HCT116 (cell line): Measurements from ENCODE around the gene LGI2. TPM values are rescaled to one million over a fixed set of nuclear protein-coding genes. Genes with fewer than 3 reads are reported as not detected.

Experiments
- ATAC-seq: fragments of 200-7000 bp; cut with Tn5 transposase; 2 replicates; pipeline ENCODE4 v1.9.1; 2020; ENCODE audit warnings: mild to moderate bottlenecking, moderate library complexity
- BruUV-seq: library from RNA; stranded (reverse); fragments of 400-500 nt; replicated peaks from 2 replicates; lab custom pipeline; 2021; lab: Mats Ljungman, UMichigan
- CTCF ChIA-PET: fragments of 300-600 bp; sonication (Branson Sonifier 250); formaldehyde crosslinking; loops from one replicate; lab custom pipeline; 2021; ENCODE audit warnings: antibody characterized with exemption; lab: Charles Lee
- POLR2A ChIA-PET: fragments of 300-600, 350-600 bp; sonication (Branson Sonifier 250); formaldehyde crosslinking; loops from one replicate; lab custom pipeline; 2021; ENCODE audit warnings: antibody characterized with exemption; lab: Charles Lee
- RAD21 ChIA-PET, 2 experiments: fragments of 300-600 bp; sonication (Branson Sonifier 250); formaldehyde crosslinking; loops; one replicate each; lab custom pipeline; 2023; ENCODE audit warnings: low total read pairs in 2 of 2; ENCODE audit not compliant: uncharacterized antibody in 2 of 2, unreplicated experiment in 2 of 2, low non-redundant PET in 1 of 2; lab: Charles Lee
- DNase-seq: peaks from one replicate; pipeline ENCODE4 v3.0.0-alpha.2; 2010; ENCODE audit warnings: low read depth, low spot score
- H2AFZ ChIP-seq: fragments of 200-600 bp; shearing (Covaris generic), sonication (generic); 2 replicates; pipeline ENCODE4 v1.6.1; 2017; ENCODE audit warnings: low read depth, mixed run types, mixed read lengths, antibody characterized with exemption, low read length; ENCODE audit not compliant: poor library complexity, severe bottlenecking
- H3K27ac ChIP-seq: 2 replicates; pipeline ENCODE4 v1.5.1; 2012; ENCODE audit warnings: low read depth, low read length
- H3K27me3 ChIP-seq: fragments of 200-600 bp; sonication (generic); 2 replicates; pipeline ENCODE4 v1.6.1; 2016; ENCODE audit warnings: mixed run types, low read length, mixed read lengths; ENCODE audit not compliant: insufficient read depth
- H3K36me3 ChIP-seq, 2 experiments: fragments of 200-500 bp in 1 of 2; fragments of 200-600 bp in 1 of 2; sonication (Bioruptor generic) in 1 of 2; sonication (generic) in 1 of 2; 2 replicates each; pipeline versions ENCODE4 v1.5.1 to v1.6.1; 2014 to 2016; ENCODE audit warnings: low read length in 2 of 2, inconsistent platforms in 1 of 2, mixed read lengths in 1 of 2, mixed run types in 1 of 2; ENCODE audit not compliant: insufficient read depth in 2 of 2, control insufficient read depth in 1 of 2
- H3K4me1 ChIP-seq, 2 experiments: fragments of 200-600 bp in 1 of 2; sonication (generic) in 1 of 2; 2 replicates each; pipeline versions ENCODE4 v1.5.1 to v1.6.1; 2012 to 2017; ENCODE audit warnings: low read length in 2 of 2, inconsistent platforms in 1 of 2, mild to moderate bottlenecking in 1 of 2, mixed read lengths in 1 of 2, mixed run types in 1 of 2, moderate library complexity in 1 of 2; ENCODE audit not compliant: insufficient read depth in 2 of 2, control insufficient read depth in 1 of 2
- H3K4me2 ChIP-seq: fragments of 200-600 bp; sonication (generic); 2 replicates; pipeline ENCODE4 v1.6.1; 2017; ENCODE audit warnings: mixed run types, low read length, mixed read lengths
- H3K4me3 ChIP-seq, 2 experiments: fragments of 200-600 bp in 1 of 2; sonication (generic) in 1 of 2; replicated peaks in 1 of 2; 2 replicates each; pipeline ENCODE4 v1.5.1; 2011 to 2016; ENCODE audit warnings: low read length in 2 of 2, control low read depth in 1 of 2, low read depth in 1 of 2, mild to moderate bottlenecking in 1 of 2, mixed read lengths in 1 of 2, mixed run types in 1 of 2
- H3K79me2 ChIP-seq: fragments of 200-600 bp; sonication (generic); 2 replicates; pipeline ENCODE4 v1.6.1; 2017; ENCODE audit warnings: mild to moderate bottlenecking, mixed run types, low read length, moderate library complexity, mixed read lengths; ENCODE audit not compliant: insufficient read depth
- H3K9ac ChIP-seq: fragments of 200-600 bp; sonication (generic); 2 replicates; pipeline ENCODE4 v1.6.1; 2016; ENCODE audit warnings: low read length, mixed read lengths
- H3K9me2 ChIP-seq: fragments of 200-600 bp; sonication (generic), shearing (Covaris generic); 2 replicates; pipeline ENCODE4 v1.6.1; 2017; ENCODE audit warnings: mixed run types, mild to moderate bottlenecking, moderate library complexity; ENCODE audit not compliant: insufficient read depth
- H3K9me3 ChIP-seq, 2 experiments: fragments of 200-500 bp in 1 of 2; fragments of 200-600 bp in 1 of 2; sonication (Bioruptor generic) in 1 of 2; sonication (generic) in 1 of 2; 2 replicates each; pipeline ENCODE4 v1.6.1; 2014 to 2017; ENCODE audit warnings: low read length in 2 of 2, mixed read lengths in 2 of 2, inconsistent platforms in 1 of 2, low read depth in 1 of 2, mild to moderate bottlenecking in 1 of 2, mixed run types in 1 of 2, moderate library complexity in 1 of 2; ENCODE audit not compliant: control insufficient read depth in 1 of 2, insufficient read depth in 1 of 2
- H4K20me1 ChIP-seq: fragments of 200-600 bp; sonication (generic), shearing (Covaris generic); 2 replicates; pipeline ENCODE4 v1.6.1; 2017; ENCODE audit warnings: mixed run types, mild to moderate bottlenecking, moderate library complexity; ENCODE audit not compliant: insufficient read depth
- ATF3 ChIP-seq: IDR thresholded peaks from 2 replicates; pipeline ENCODE4 v1.6.1; 2012
- CBX3 ChIP-seq: IDR thresholded peaks from 2 replicates; pipeline ENCODE4 v1.6.1; 2012; ENCODE audit warnings: low read depth
- CEBPB ChIP-seq: IDR thresholded peaks from 2 replicates; pipeline ENCODE4 v1.6.1; 2012; ENCODE audit warnings: low read depth
- EGR1 ChIP-seq: IDR thresholded peaks from 2 replicates; pipeline ENCODE4 v1.6.1; 2012; ENCODE audit warnings: low read depth
- EZH2phosphoT487 ChIP-seq: fragments of 200-600 bp; IDR thresholded peaks from 2 replicates; pipeline ENCODE4 v1.6.1; 2018; ENCODE audit warnings: antibody characterized with exemption, borderline replicate concordance
- FOSL1 ChIP-seq: IDR thresholded peaks from 2 replicates; pipeline ENCODE4 v1.6.1; 2012; ENCODE audit warnings: low read depth
- JUND ChIP-seq: IDR thresholded peaks from 2 replicates; pipeline ENCODE4 v1.6.1; 2012
- POLR2A ChIP-seq: IDR thresholded peaks from 2 replicates; pipeline ENCODE4 v1.7.0; 2011; ENCODE audit warnings: borderline replicate concordance; ENCODE audit not compliant: insufficient read depth, insufficient read length; ENCODE audit errors: extremely low read depth
- POLR2AphosphoS5 ChIP-seq: IDR thresholded peaks from 2 replicates; pipeline ENCODE4 v1.6.1; 2011; ENCODE audit warnings: mild to moderate bottlenecking, low read depth, low read length, moderate library complexity
- RAD21 ChIP-seq: IDR thresholded peaks from 2 replicates; pipeline ENCODE4 v1.6.1; 2012; ENCODE audit warnings: low read depth, mild to moderate bottlenecking
- REST ChIP-seq: IDR thresholded peaks from 2 replicates; pipeline ENCODE4 v1.6.1; 2012; ENCODE audit warnings: low read depth
- SP1 ChIP-seq: IDR thresholded peaks from 2 replicates; pipeline ENCODE4 v1.6.1; 2012; ENCODE audit warnings: low read depth
- YY1 ChIP-seq: IDR thresholded peaks from 2 replicates; pipeline ENCODE4 v1.6.1; 2011; ENCODE audit warnings: low read length, low read depth, moderate library complexity, mild to moderate bottlenecking; ENCODE audit not compliant: insufficient replicate concordance; ENCODE audit errors: extremely low read depth
- ZBTB33 ChIP-seq: IDR thresholded peaks from 2 replicates; pipeline ENCODE4 v1.6.1; 2011; ENCODE audit warnings: mild to moderate bottlenecking, low read length, moderate library complexity; ENCODE audit not compliant: insufficient replicate concordance; ENCODE audit errors: extremely low read depth
- ZFX ChIP-seq: fragments of 450-650 bp; IDR thresholded peaks from 2 replicates; pipeline ENCODE4 v1.6.1; 2017
- intact Hi-C: fragments of 100-400 bp; cut with micrococcal nuclease; formaldehyde crosslinking; loops from 2 replicates; pipeline ENCODE4 v1.10.0; 2022
- total RNA-seq: library from RNA; stranded (reverse); gene quantifications from one replicate; pipeline ENCODE4 v1.2.1, GENCODE V29; 2021; ENCODE audit not compliant: unreplicated experiment

The LGI2 gene
- total RNA-seq, 1 experiment from 2014 or later: not detected

GRCh38 chr4:24971192-24971591, 59.6 kb downstream of the LGI2 start (continued):
- no peak for TF ChIP-seq FOSL1
- no peak for TF ChIP-seq CEBPB
- no peak for TF ChIP-seq POLR2AphosphoS5
- no peak for TF ChIP-seq ZFX
- no peak for TF ChIP-seq ATF3

- TF ChIP-seq ZBTB33 (no peak), EZH2phosphoT487 (no peak), EGR1 (no peak), CBX3 (no peak), ATF3 (no peak), SP1 (no peak), POLR2AphosphoS5 (no peak), RAD21 (no peak), YY1 (no peak), POLR2A (no peak), REST (no peak), JUND (no peak)
- intact Hi-C loops: no loop called here
- Histone ChIP-seq H3K9me3 (no peaks in the 10 kb centered on the region), H3K79me2 (no peaks in the 10 kb centered on the region), H3K4me3 (no peak overlapping the region), H2AFZ (no peak overlapping the region), H3K4me2 (no peak overlapping the region), H3K27me3 (no peaks in the 10 kb centered on the region), H3K9ac (no peak overlapping the region), H3K9me2 (no peaks in the 10 kb centered on the region), H4K20me1 (no peaks in the 10 kb centered on the region), H3K4me1 (no peaks in the 10 kb centered on the region), H3K27ac (no peak overlapping the region), H3K36me3 (no peaks in the 10 kb centered on the region)
- ChIA-PET CTCF (interaction anchor here (1.0 kb wide), 1 partner anchor 10 kb away, joined by 3 read pairs; no protein-coding TSS in a partner anchor), RAD21 (no interaction called here), POLR2A (no interaction called here)
- no TSS peak for BruUV-seq
- DNase-seq (no peak), ATAC-seq (no peak)
These were observed 60.1 kb downstream of the LGI2 start for GRCh38 chr4:24970635-24971034.
